Measurements from ENCODE around the gene GORAB. TPM values are rescaled to one million over a fixed set of nuclear protein-coding genes. Genes with fewer than 3 reads are reported as not detected.

Gene GORAB
- total and polyA plus RNA-seq, 10 of the 15 experiments (the other 5 are each of a cell fraction or from before 2014, with no cell fraction given), result 5.5 to 38.6 (median 10.3) TPM

GRCh38 chr1:170531758-170532657 lies at the start of gene GORAB (continued):
- no peak for TF ChIP-seq MYC (IDR thresholded peaks at IDR 0.05; ENCODE audit: insufficient read depth, insufficient read length, insufficient replicate concordance, low read length, severe bottlenecking)
- peak; percentile 55; the same call in 1 of the 2 replicates for TF ChIP-seq ZBTB40 (IDR thresholded peaks at IDR 0.05; ENCODE audit: borderline replicate concordance)
- TF ChIP-seq ZSCAN29 (IDR thresholded peaks at IDR 0.05), result no peak
- TF ChIP-seq WRNIP1 (IDR thresholded peaks at IDR 0.05; ENCODE audit: borderline replicate concordance, low read depth, low read length), result 0 out of 2 replicates have a peak, but pooled peaks have one; percentile 82
- no peak for TF ChIP-seq SREBF2 (IDR thresholded peaks at IDR 0.05; ENCODE audit: low read length)
- TF ChIP-seq RFX5 (IDR thresholded peaks at IDR 0.05; ENCODE audit: low read depth, low read length), result peak; percentile 54; the same call in 1 of the 2 replicates
- 0 out of 4 replicates have a peak, but pooled peaks of 1 of the 2 experiments have one; percentile 1 for TF ChIP-seq SRF (IDR thresholded peaks at IDR 0.05; ENCODE audit: low read depth in 2 of 2, low read length in 2 of 2)
- 0 out of 2 replicates have a peak, but pooled peaks have one; percentile 23 for TF ChIP-seq CHD1 (IDR thresholded peaks at IDR 0.05; ENCODE audit: low read depth, low read length)
- TF ChIP-seq CREM (IDR thresholded peaks at IDR 0.05; ENCODE audit: low read depth), result peak; percentile 46
- peak; percentile 37 for TF ChIP-seq SKIL (IDR thresholded peaks at IDR 0.05; ENCODE audit: low read depth, poor library complexity, severe bottlenecking)
- TF ChIP-seq SPI1 (IDR thresholded peaks at IDR 0.05; ENCODE audit: borderline replicate concordance, insufficient read depth, low read depth, low read length), result 0 out of 2 replicates have a peak, but pooled peaks have one; percentile 25
- TF ChIP-seq REST (IDR thresholded peaks at IDR 0.05; ENCODE audit: low read depth, low read length), result no peak
- no peak for TF ChIP-seq PRDM15 (CRISPR knock-in tag; IDR thresholded peaks at IDR 0.05)
